Measurements from ENCODE around the gene PCDHGA3. TPM values are rescaled to one million over a fixed set of nuclear protein-coding genes. Genes with fewer than 3 reads are reported as not detected.

Gene PCDHGA3
- total and polyA plus RNA-seq, 9 of the 15 experiments (the other 6 are each of a cell fraction or from before 2014, with no cell fraction given), result 0.13 to 0.28 (median 0.18) TPM; not detected in 2

GRCh38 chr5:141326088-141326854 lies 17.4 kb upstream of the PCDHGA3 start (continued):
- peak; percentile 67 for TF ChIP-seq C11orf30 (IDR thresholded peaks at IDR 0.05; ENCODE audit: low read depth)
- TF ChIP-seq PPARD (CRISPR knock-in tag; IDR thresholded peaks at IDR 0.05), result no peak
- TF ChIP-seq RCOR1 (IDR thresholded peaks at IDR 0.05; ENCODE audit: borderline replicate concordance in 1 of 2, low read depth in 2 of 2, low read length in 2 of 2), result no peak
- TF ChIP-seq BMI1 (IDR thresholded peaks at IDR 0.05; ENCODE audit: low read length), result no peak
- TF ChIP-seq ZNF239 (CRISPR knock-in tag; IDR thresholded peaks at IDR 0.05), result peak; percentile 90
- peak in 1 of 2 experiments; percentile 45; a peak in 1 of 4 replicates for TF ChIP-seq MNT (conservative IDR thresholded peaks at IDR 0.05)
- no peak for TF ChIP-seq ZNF830 (CRISPR knock-in tag; IDR thresholded peaks at IDR 0.05)
- TF ChIP-seq E2F8 (IDR thresholded peaks at IDR 0.05; ENCODE audit: low read depth, partially characterized antibody), result no peak
- no peak for TF ChIP-seq KLF10 (CRISPR knock-in tag; IDR thresholded peaks at IDR 0.05)
- no peak for TF ChIP-seq ZNF699 (CRISPR knock-in tag; IDR thresholded peaks at IDR 0.05; ENCODE audit: insufficient replicate concordance)
- TF ChIP-seq ZNF589 (CRISPR knock-in tag; IDR thresholded peaks at IDR 0.05; ENCODE audit: low read depth), result no peak
- TF ChIP-seq FOXP4 (CRISPR knock-in tag; IDR thresholded peaks at IDR 0.05; ENCODE audit: borderline replicate concordance), result no peak
- TF ChIP-seq CREB3 (tag; conservative IDR thresholded peaks at IDR 0.05; ENCODE audit: low read depth), result no peak
- TF ChIP-seq PRMT5 (CRISPR knock-in tag; IDR thresholded peaks at IDR 0.05), result no peak
- no peak for TF ChIP-seq RUNX1 (IDR thresholded peaks at IDR 0.05; ENCODE audit: low read depth)
